Lung (tissue), 12 donors: Measurements from ENCODE around the gene ATP8A1. TPM values are rescaled to one million over a fixed set of nuclear protein-coding genes. Genes with fewer than 3 reads are reported as not detected.

Experiments
- ATAC-seq: fragments of 200-7000 bp; cut with Tn5 transposase; one replicate; pipeline ENCODE4 v1.9.1; 2020; ENCODE audit warnings: moderate number of reproducible peaks; ENCODE audit not compliant: insufficient read depth, low FRiP score
- DNase-seq, 3 donors: peaks; one replicate each; pipeline ENCODE4 v3.0.0-alpha.2; 2013 to 2017
- H3K27ac ChIP-seq, 2 donors: one replicate each; pipeline ENCODE4 v1.5.1; 2013; ENCODE audit warnings: mild to moderate bottlenecking in 2 of 2, moderate library complexity in 2 of 2, control low read depth in 1 of 2, inconsistent platforms in 1 of 2, low read depth in 1 of 2, low read length in 1 of 2
- H3K27me3 ChIP-seq, 3 donors: one replicate each; pipeline ENCODE4 v1.5.1; 2013; ENCODE audit warnings: low read length in 2 of 3; ENCODE audit not compliant: control insufficient read depth in 3 of 3, insufficient read depth in 3 of 3
- H3K36me3 ChIP-seq, 4 donors: one replicate each; pipeline ENCODE4 v1.5.1; 2013; ENCODE audit warnings: low read length in 4 of 4, mild to moderate bottlenecking in 1 of 4, moderate library complexity in 1 of 4; ENCODE audit not compliant: control insufficient read depth in 4 of 4, insufficient read depth in 4 of 4
- H3K4me1 ChIP-seq, 5 donors: one replicate each; pipeline ENCODE4 v1.5.1; 2013; ENCODE audit warnings: low read length in 5 of 5, mild to moderate bottlenecking in 2 of 5, moderate library complexity in 1 of 5; ENCODE audit not compliant: control insufficient read depth in 5 of 5, insufficient read depth in 5 of 5
- H3K4me3 ChIP-seq: one replicate; pipeline ENCODE4 v1.5.1; 2013; ENCODE audit warnings: mild to moderate bottlenecking, control low read depth, moderate library complexity
- H3K9ac ChIP-seq, 2 donors: one replicate each; pipeline ENCODE4 v1.5.1; 2013; ENCODE audit warnings: low read length in 2 of 2, control low read depth in 1 of 2; ENCODE audit not compliant: insufficient read depth in 1 of 2
- H3K9me3 ChIP-seq, 4 donors: one replicate each; pipeline ENCODE4 v1.5.1; 2013; ENCODE audit warnings: low read length in 3 of 4, mild to moderate bottlenecking in 1 of 4, moderate library complexity in 1 of 4; ENCODE audit not compliant: control insufficient read depth in 4 of 4, insufficient read depth in 3 of 4
- WGBS, 2 donors: extraction: QIAGEN DNeasy Blood & Tissue Kit; methylation state at CpG; one replicate each; pipeline ENCODE4 v1.1.7; 2013; 5-methylcytosine and 5-hydroxymethylcytosine counted together
- polyA plus RNA-seq, 2 donors: library from polyadenylated mRNA; stranded (reverse); fragments of 200-250 nt; gene quantifications; one replicate each; pipeline ENCODE4 v1.2.1, GENCODE V29; 2013
- total RNA-seq, 2 donors: library from RNA; depleted of rRNA in 1 of 2; stranded (reverse); fragments of >200 nt in 1 of 2; gene quantifications; one replicate each; pipeline ENCODE4 v1.2.1, GENCODE V29; 2014 to 2021
- TF ChIP-seq, protein P1 (sequence below): IDR thresholded peaks from 2 replicates; pipeline ENCODE4 v1.5.1; 2012; ENCODE audit warnings: mild to moderate bottlenecking; ENCODE audit errors: control extremely low read depth, extremely low read depth
- donor health status: control.
- donor health status: control.
- donor health status: Bipolar disorder and iron deficiency.
- donor health status: healthy.
- donor health status: DM: yes; HTN: yes; CAD: no.

The ATP8A1 gene
- total and polyA plus RNA-seq, 4 donors: 13.8 to 297 (median 48.9) TPM

DNA sequence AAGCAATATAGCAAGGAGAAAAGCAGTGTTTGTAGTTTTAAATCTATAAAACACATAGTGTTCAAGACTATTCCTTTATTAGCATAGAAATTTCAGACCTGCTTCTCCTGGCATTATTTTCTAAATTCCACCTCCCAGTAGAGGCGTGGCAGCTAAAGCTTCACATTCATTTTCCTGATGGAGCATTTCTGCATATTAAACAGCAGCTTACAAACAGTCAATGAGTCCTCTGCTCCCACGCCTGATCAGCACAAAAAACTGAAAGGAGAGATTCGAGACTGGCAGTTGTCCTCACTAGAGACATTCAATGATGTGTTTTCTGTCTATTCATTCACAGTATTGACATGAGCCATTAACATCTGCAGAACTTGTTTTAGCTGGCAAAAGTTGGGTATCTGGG lies 198.2 kb downstream of the ATP8A1 start:
- H3K9ac ChIP-seq: no peak overlapping the region
- no peaks in the 10 kb centered on the region for H3K4me1 ChIP-seq
- no peak overlapping the region for H3K4me3 ChIP-seq
- H3K9me3 ChIP-seq: peaks cover 0 to 4% (median 0%) of the 10 kb centered on the region in 4 donors
- no peak for ATAC-seq
- WGBS, 2 donors: 88 to 94% methylated on average over 3 of the region's 3 CpGs
- peaks cover 0 to 6% (median 1%) of the 10 kb centered on the region in 4 donors for H3K36me3 ChIP-seq
- no peaks in the 10 kb centered on the region for H3K27me3 ChIP-seq
- no peak for DNase-seq
- TF ChIP-seq, protein P1, sequence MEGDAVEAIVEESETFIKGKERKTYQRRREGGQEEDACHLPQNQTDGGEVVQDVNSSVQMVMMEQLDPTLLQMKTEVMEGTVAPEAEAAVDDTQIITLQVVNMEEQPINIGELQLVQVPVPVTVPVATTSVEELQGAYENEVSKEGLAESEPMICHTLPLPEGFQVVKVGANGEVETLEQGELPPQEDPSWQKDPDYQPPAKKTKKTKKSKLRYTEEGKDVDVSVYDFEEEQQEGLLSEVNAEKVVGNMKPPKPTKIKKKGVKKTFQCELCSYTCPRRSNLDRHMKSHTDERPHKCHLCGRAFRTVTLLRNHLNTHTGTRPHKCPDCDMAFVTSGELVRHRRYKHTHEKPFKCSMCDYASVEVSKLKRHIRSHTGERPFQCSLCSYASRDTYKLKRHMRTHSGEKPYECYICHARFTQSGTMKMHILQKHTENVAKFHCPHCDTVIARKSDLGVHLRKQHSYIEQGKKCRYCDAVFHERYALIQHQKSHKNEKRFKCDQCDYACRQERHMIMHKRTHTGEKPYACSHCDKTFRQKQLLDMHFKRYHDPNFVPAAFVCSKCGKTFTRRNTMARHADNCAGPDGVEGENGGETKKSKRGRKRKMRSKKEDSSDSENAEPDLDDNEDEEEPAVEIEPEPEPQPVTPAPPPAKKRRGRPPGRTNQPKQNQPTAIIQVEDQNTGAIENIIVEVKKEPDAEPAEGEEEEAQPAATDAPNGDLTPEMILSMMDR: no peak
- no peak overlapping the region for H3K27ac ChIP-seq

DNA sequence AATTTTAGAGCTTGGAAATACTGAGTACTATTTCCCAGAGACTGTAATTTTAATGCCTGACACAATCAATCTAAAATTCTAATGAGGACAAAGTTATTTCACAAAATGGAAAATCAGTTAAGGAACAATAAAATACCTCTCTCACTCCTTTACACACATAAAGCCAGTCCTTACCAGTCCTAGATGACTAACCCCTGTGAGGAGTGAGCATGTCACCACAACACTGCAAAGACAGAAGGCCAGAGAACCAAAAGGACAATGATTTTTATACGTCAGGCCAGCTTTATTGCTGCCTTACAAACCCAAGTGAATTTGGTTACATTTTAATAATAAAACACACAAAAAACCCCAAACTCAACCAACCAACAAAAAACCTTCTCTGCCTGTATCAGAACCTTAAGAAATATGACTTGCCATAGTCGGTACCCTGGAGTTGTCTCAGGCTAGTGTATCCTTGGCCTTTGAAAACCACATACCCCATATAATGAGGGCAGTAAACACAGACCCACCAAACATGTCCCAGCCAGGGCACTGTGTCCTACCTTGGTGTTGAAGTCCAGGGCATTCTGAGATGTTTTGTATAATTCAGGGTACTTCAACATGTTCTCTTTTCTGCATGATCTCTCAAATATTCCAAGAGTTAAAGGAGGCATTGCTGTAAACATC lies 202.0 kb downstream of the ATP8A1 start:
- no peak overlapping the region for H3K9ac ChIP-seq
- 91 to 100% methylated on average over 2 of the region's 2 CpGs for WGBS, 2 donors
- H3K36me3 ChIP-seq: peaks cover 0 to 4% (median 1%) of the 10 kb centered on the region in 4 donors
- no peaks in the 10 kb centered on the region for H3K27me3 ChIP-seq
- ATAC-seq (no peak), DNase-seq (no peak)
- TF ChIP-seq, protein P1: no peak
- H3K4me3 ChIP-seq: no peak overlapping the region
- no peak overlapping the region for H3K27ac ChIP-seq
- no peaks in the 10 kb centered on the region for H3K9me3 ChIP-seq
- H3K4me1 ChIP-seq: peaks cover 0 to 5% (median 0%) of the 10 kb centered on the region in 5 donors

DNA sequence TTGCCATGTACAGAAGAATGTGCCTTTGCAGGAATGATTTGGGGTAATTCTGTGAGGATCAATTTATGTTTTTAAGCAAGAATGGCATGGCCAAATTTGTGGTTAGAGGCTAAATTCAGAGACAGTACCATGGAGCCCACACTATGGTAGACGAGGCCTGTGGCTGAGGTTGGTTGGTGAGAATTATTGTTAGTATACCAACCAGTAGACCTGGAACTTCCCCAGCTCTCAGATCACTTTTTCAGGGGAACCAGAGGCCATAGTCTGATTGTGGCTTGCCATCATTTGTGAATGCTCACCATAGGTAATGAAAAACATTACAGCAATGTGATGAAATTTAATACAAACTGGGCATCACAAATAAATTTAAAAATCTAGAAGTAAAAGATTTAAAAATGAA lies 203.3 kb downstream of the ATP8A1 start:
- peaks cover 0 to 5% (median 0%) of the 10 kb centered on the region in 5 donors for H3K4me1 ChIP-seq
- ATAC-seq (no peak), DNase-seq (no peak)
- 93 to 94% methylated on average over 1 of the region's 1 CpG for WGBS, 2 donors
- no peaks in the 10 kb centered on the region for H3K9me3 ChIP-seq
- no peak overlapping the region for H3K9ac ChIP-seq
- H3K27me3 ChIP-seq: no peaks in the 10 kb centered on the region
- H3K27ac ChIP-seq: no peak overlapping the region
- TF ChIP-seq, protein P1: no peak
- H3K36me3 ChIP-seq: peaks cover 0 to 6% (median 3%) of the 10 kb centered on the region in 4 donors
- no peak overlapping the region for H3K4me3 ChIP-seq
